Neural crest cell (in vitro differentiated cells): ENCODE results near the gene TIA1. TPM values are rescaled to one million over a fixed set of nuclear protein-coding genes. Genes with fewer than 3 reads are reported as not detected.
"Not testable (repeated sequence)": the region's sequence is repeated elsewhere in the genome, so short reads cannot be mapped to it uniquely, and the experiment has no call there.

Experiments used
- DNase-seq: peaks from one replicate; pipeline ENCODE4 v3.0.0; 2021; ENCODE audit warnings: low read depth, mixed read lengths, low spot score
- H3K27ac Mint-ChIP-seq: one replicate; pipeline ENCODE4 v1.8.0; 2021; ENCODE audit warnings: mild to moderate bottlenecking, mixed read lengths; ENCODE audit not compliant: unreplicated experiment
- H3K27me3 Mint-ChIP-seq: 2 replicates; pipeline ENCODE4 v1.8.0; 2021; ENCODE audit warnings: low read depth, mild to moderate bottlenecking, mixed read lengths
- H3K36me3 Mint-ChIP-seq: 2 replicates; pipeline ENCODE4 v1.8.0; 2021; ENCODE audit warnings: low read depth, mild to moderate bottlenecking, mixed read lengths
- H3K4me1 Mint-ChIP-seq: 2 replicates; pipeline ENCODE4 v1.8.0; 2021; ENCODE audit warnings: mixed read lengths
- H3K4me3 Mint-ChIP-seq: one replicate; pipeline ENCODE4 v1.8.0; 2021; ENCODE audit warnings: mild to moderate bottlenecking, mixed read lengths
- H3K9me3 Mint-ChIP-seq: 2 replicates; pipeline ENCODE4 v1.8.0; 2021; ENCODE audit warnings: mixed read lengths
- total RNA-seq: library from RNA; stranded (reverse); gene quantifications from 2 replicates; pipeline ENCODE4 v1.2.1, GENCODE V29; 2021
- TF ChIP-seq, protein P1 (sequence below): fragments of 200-600 bp; sonication (generic); conservative IDR thresholded peaks from 2 replicates; pipeline ENCODE4 v1.5.0; 2021; ENCODE audit warnings: antibody characterized with exemption, mild to moderate bottlenecking

The TIA1 gene
- total RNA-seq, 1 donor from 2014 or later, result 287 TPM

DNA sequence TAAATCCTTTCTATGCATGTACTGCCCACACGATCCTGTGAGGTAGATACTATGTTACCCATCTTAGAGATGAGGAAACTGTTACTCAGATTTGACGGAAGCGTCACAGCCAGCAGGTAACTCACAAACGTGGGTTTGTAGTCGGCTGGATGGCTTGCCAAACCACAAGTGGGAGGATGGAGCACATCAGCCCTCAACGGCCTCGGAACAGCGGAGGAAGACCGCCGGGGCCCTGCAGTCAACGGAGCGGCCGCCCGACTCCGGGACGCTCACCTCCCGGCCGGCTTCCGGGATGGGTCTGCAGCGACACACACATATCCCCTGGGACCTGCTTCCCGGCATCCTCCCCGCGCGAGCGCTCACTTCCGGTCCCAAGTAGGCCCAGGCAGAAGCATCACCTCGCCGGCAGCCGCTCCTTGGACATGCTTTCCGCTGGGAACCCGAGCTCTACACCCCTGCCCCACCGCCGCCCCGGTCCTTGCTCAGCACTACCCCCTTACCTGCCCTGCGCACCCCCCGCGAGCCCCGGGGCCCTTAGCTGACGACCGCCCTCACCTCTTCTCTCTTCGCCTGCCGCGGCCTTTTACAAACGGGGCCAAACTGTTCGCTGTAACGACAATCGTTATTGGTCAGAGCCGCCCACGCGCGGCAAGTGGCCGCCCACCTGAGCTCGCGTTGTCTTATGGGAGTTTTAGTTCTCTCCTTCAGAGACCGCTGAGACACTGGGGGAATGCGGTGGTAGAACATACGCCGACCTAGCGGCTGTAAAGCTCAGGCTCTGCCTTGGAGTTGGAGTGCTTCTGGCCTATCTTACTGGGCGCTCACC lies 57.8 kb downstream of the TIA1 start, which contains the start of gene C2orf42:
TSS of gene C2orf42 (minus strand) at position 602 of the 826 bp plus-strand sequence. CDS start 9,034 bp downstream, outside the sequence.
- TF ChIP-seq, protein P1, sequence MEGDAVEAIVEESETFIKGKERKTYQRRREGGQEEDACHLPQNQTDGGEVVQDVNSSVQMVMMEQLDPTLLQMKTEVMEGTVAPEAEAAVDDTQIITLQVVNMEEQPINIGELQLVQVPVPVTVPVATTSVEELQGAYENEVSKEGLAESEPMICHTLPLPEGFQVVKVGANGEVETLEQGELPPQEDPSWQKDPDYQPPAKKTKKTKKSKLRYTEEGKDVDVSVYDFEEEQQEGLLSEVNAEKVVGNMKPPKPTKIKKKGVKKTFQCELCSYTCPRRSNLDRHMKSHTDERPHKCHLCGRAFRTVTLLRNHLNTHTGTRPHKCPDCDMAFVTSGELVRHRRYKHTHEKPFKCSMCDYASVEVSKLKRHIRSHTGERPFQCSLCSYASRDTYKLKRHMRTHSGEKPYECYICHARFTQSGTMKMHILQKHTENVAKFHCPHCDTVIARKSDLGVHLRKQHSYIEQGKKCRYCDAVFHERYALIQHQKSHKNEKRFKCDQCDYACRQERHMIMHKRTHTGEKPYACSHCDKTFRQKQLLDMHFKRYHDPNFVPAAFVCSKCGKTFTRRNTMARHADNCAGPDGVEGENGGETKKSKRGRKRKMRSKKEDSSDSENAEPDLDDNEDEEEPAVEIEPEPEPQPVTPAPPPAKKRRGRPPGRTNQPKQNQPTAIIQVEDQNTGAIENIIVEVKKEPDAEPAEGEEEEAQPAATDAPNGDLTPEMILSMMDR, result peak; percentile 35
- Mint-ChIP-seq H3K4me3 (peak within 1 kb of the TSS; percentile 97), H3K36me3 (no peaks in the 10 kb centered on the region), H3K9me3 (peaks cover 4% of the 10 kb centered on the region), H3K4me1 (peaks cover 15% of the 10 kb centered on the region), H3K27me3 (no peaks in the 10 kb centered on the region), H3K27ac (peak within 1 kb of the TSS; percentile 99)
- peak; percentile 88 for DNase-seq

DNA sequence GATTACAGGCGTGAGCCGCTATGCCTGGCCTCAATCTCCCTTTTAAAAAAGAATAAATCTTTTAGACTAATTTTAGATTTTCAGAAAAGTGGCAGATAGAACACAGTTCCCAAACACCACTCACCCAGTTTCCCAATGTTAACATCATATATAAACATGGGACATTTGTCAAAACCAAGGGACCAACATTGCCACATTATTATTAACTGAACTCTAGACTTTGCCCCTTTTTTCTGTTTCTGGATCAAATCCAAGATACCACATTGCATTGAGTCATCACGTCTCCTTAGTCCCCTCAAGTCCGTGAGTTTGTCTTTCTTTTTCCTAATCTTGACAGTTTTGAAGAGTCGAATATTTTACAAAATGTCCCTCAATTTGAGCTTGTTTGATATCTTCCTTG lies 60.0 kb downstream of the TIA1 start:
- Mint-ChIP-seq H3K4me1 (peaks cover 15% of the 10 kb centered on the region), H3K27me3 (no peaks in the 10 kb centered on the region), H3K27ac (no peak overlapping the region), H3K9me3 (peaks cover 4% of the 10 kb centered on the region), H3K36me3 (no peaks in the 10 kb centered on the region), H3K4me3 (peak overlapping the region; percentile 56)
- TF ChIP-seq, protein P1, result no peak
- no peak for DNase-seq

DNA sequence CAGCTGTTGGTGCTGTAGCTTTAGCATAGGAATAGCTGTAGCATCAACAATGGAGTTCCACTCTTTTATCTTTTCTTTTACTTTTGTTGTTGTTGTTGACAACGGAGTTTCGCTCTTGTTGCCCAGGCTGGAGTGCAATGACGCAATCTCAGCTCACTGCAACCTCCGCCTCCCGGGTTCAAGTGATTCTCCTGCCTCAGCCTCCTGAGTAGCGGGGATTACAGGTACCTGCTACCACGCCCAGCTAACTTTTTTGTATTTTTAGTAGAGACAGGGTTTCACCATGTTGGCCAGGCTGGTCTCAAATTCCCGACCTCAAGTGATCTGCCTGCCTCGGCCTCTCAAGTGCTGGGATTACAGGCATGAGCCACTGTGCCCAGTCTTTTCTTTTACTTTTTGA lies 61.3 kb downstream of the TIA1 start:
- not testable (repeated sequence) for DNase-seq, H3K27me3 Mint-ChIP-seq, H3K36me3 Mint-ChIP-seq, H3K27ac Mint-ChIP-seq, H3K9me3 Mint-ChIP-seq, H3K4me3 Mint-ChIP-seq
- peaks cover 15% of the 10 kb centered on the region for H3K4me1 Mint-ChIP-seq

DNA sequence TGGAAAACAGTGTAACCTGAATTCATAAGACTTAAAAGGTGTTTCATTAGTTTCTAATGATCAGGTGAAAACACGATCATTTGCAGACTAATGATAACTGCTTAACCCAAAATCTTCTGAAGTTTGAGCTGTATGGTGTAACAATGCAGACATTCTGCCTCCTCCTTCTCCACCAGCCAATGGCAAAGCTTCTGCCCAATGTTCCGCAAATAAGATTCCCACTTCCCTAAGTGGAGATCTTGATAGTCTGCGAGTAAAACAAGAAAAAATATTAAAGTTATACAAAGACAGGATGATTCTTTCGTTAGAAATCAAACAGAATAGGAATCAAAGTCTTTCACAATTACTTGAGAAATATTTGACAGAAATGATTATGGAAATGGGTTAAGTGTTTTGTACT lies 65.7 kb downstream of the TIA1 start:
- no peaks in the 10 kb centered on the region for H3K4me1 Mint-ChIP-seq
- no peak for DNase-seq
- no peaks in the 10 kb centered on the region for H3K27me3 Mint-ChIP-seq
- no peaks in the 10 kb centered on the region for H3K36me3 Mint-ChIP-seq
- no peaks in the 10 kb centered on the region for H3K9me3 Mint-ChIP-seq
- H3K27ac Mint-ChIP-seq, result no peak overlapping the region
- TF ChIP-seq, protein P1, result no peak
- no peak overlapping the region for H3K4me3 Mint-ChIP-seq

DNA sequence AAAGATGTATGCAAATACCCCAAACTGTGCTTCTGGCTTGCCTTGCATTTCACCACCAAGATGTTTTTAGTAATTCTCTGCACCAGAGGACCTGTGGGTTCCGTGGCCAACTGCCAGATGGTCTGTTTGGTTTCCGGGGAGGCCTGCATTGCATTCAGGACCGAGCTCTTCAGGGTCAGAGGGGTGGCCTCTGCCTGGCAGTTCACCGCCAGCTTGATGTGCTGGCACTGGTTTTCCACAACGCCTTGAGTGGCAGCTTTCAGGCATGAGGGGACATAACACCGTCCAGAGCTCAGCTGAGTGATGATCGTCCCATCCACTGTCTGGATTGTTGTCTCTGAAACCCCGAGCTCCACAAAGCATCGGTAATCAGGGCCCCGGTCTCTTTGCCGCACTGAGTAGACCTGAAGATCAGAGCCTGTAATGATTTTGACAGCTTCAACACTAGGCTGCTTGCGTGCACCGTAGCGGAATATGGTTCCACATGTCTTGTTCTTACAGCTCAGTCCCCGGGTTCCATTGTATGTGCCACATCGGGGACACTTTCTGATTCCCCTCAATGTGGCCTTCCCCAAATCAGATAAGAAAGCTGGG lies 67.0 kb downstream of the TIA1 start:
- no peaks in the 10 kb centered on the region for H3K27me3 Mint-ChIP-seq
- DNase-seq, result no peak
- no peaks in the 10 kb centered on the region for H3K4me1 Mint-ChIP-seq
- H3K4me3 Mint-ChIP-seq, result no peak overlapping the region
- no peaks in the 10 kb centered on the region for H3K36me3 Mint-ChIP-seq
- no peaks in the 10 kb centered on the region for H3K9me3 Mint-ChIP-seq
- H3K27ac Mint-ChIP-seq, result no peak overlapping the region
- TF ChIP-seq, protein P1, result no peak

DNA sequence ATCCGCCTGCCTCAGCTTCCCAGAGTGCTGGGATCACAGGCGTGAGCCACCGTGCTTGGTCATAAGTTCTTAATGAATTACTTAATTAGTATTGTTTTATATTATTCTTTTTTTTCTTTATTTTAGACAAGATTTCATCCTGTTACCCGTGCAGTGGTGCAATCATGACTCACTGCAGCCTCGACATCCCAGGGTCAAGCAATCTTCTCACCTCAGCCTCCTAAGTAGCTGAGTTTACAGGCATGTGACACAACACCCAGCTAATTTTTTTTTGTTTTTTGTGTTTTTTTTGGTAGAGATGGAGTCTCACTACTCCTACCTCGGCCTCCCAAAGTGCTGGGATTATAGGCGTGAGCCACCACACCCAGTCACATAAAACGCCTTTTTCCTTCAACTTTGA lies 74.9 kb downstream of the TIA1 start:
- Mint-ChIP-seq H3K4me1 (no peaks in the 10 kb centered on the region), H3K27ac (no peak overlapping the region), H3K9me3 (no peaks in the 10 kb centered on the region), H3K4me3 (no peak overlapping the region), H3K27me3 (no peaks in the 10 kb centered on the region), H3K36me3 (peaks cover 12% of the 10 kb centered on the region)
- DNase-seq, result no peak
- TF ChIP-seq, protein P1, result no peak

DNA sequence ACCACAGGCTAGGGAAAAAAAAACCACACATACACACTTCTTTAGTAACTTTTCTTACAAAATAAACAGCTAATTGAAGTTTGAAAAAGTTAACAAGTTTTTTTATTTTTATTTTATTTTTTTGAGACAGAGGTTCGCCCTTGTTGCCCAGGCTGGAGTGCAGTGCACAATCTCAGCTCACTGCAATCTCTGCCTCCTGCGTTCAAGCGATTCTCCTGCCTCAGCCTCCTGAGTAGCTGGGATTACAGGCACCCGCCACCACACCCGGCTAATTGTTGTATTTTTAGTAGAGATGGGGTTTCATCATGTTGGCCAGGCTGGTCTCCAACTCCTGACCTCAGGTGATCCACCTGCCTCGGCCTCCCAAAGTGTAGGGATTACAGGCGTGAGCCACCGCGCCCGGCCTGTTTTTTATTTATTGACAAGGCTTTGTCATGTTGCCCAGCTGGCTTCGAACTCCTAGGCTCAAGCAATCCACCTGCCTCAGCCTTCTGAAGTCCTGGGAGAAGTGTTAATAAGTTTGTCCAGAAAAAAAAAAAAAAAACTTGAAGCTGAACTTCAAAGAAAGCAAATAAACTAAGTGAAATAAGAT lies 78.7 kb downstream of the TIA1 start:
- not testable (repeated sequence) for H3K4me3 Mint-ChIP-seq

More for the DNA sequence above, 78.7 kb downstream of the TIA1 start:
- not testable (repeated sequence) for H3K27ac Mint-ChIP-seq, DNase-seq, H3K4me1 Mint-ChIP-seq, H3K27me3 Mint-ChIP-seq, H3K9me3 Mint-ChIP-seq
- peaks cover 18% of the 10 kb centered on the region for H3K36me3 Mint-ChIP-seq
